ENCODE results near the gene DEAF1. TPM values are rescaled to one million over a fixed set of nuclear protein-coding genes. Genes with fewer than 3 reads are reported as not detected.
A peak's percentile ranks its signal among the peaks of the same experiment; 100 is the strongest.

DEAF1 gene
- total and polyA plus RNA-seq, 2 of the 13 experiments (the other 11 are each of a cell fraction or from before 2014, with no cell fraction given): 22.3 to 29.6 TPM

- WGBS (ENCODE audit: low lambda C conversion rate): 100% methylated on average over 1 of the region's 1 CpG
- Histone ChIP-seq H2AFZ (ENCODE audit: low read length) (no peak overlapping the region), H3K4me1 (ENCODE audit: insufficient read depth, low read length) (peaks cover 74% of the 10 kb centered on the region), H3K36me3 (replicated peaks in 1 of 2; ENCODE audit: control insufficient read depth in 1 of 2, insufficient read depth in 2 of 2, low read length in 2 of 2) (peaks cover 2 to 8% of the 10 kb centered on the region in 2 experiments; a peak in 4 of 5 replicates), H3K9me3 (ENCODE audit: low read length) (no peaks in the 10 kb centered on the region), H4K20me1 (ENCODE audit: insufficient read depth, low read length) (no peaks in the 10 kb centered on the region), H3K27me3 (ENCODE audit: control insufficient read depth in 1 of 2, insufficient read depth in 2 of 2, low read length in 2 of 2) (no peaks in the 10 kb centered on the region; a peak in 1 of 5 replicates), H3K4me2 (ENCODE audit: low read depth, low read length) (no peak overlapping the region), H3K4me3 (replicated peaks in 1 of 3; ENCODE audit: insufficient read depth in 1 of 3, low read depth in 2 of 3, low read length in 3 of 3) (no peak overlapping the region), H3K79me2 (ENCODE audit: insufficient read depth, low read length) (peaks cover 20% of the 10 kb centered on the region), H3K9ac (ENCODE audit: insufficient read depth, low read depth, low read length) (no peak overlapping the region), H3K27ac (ENCODE audit: extremely low read length, insufficient read depth, low read length) (no peak overlapping the region)
- no peak for ATAC-seq
- in situ Hi-C loops (cut with HindIII; ENCODE audit: extremely low pct_ligation_motif_present, low pct_unique_long_range_greater_than_20kb) (no loop called here), intact Hi-C loops (cut with micrococcal nuclease; ENCODE audit: unreplicated experiment) (loop anchor here (10.0 kb wide), 1 partner anchor 45 kb away; no protein-coding TSS in a partner anchor)
- CTCF ChIA-PET (ENCODE audit: low intra/inter-chr PET ratio, low total read pairs): no interaction called here
- DNase-seq (ENCODE audit: low spot score): no peak
- FAIRE-seq: no peak
- POLR2A ChIA-PET: interaction anchor here (0.6 to 6.1 kb wide), 5 partner anchors 7 to 148 kb away, joined by 3 to 191 read pairs (median 6); partner anchors contain the start of gene EPS8L2
- no TSS peak for BruUV-seq (replicated peaks)
- TF ChIP-seq PHF21A (CRISPR knock-in tag; IDR thresholded peaks at IDR 0.05) (no peak), ZNF672 (CRISPR knock-in tag; IDR thresholded peaks at IDR 0.05) (no peak), SMYD3 (CRISPR knock-in tag; IDR thresholded peaks at IDR 0.05) (no peak), SALL1 (CRISPR knock-in tag; IDR thresholded peaks at IDR 0.05) (0 out of 2 replicates have a peak, but pooled peaks have one; percentile 15), TCF7L2 (IDR thresholded peaks at IDR 0.05; ENCODE audit: low read depth, low read length) (no peak)
Measured at GRCh38 chr11:699753-700152, 4.7 kb upstream of the DEAF1 start.

GRCh38 chr11:699116-699508 is 4.1 kb upstream of the DEAF1 start:
- 89% methylated on average over 7 of the region's 7 CpGs for WGBS (ENCODE audit: low lambda C conversion rate)
- POLR2A ChIA-PET: interaction anchor here (0.6 to 6.1 kb wide), 6 partner anchors 8 to 148 kb away, joined by 3 to 191 read pairs (median 5); partner anchors contain the start of gene EPS8L2
- intact Hi-C loops (cut with micrococcal nuclease; ENCODE audit: unreplicated experiment) (no loop called here), in situ Hi-C loops (cut with HindIII; ENCODE audit: extremely low pct_ligation_motif_present, low pct_unique_long_range_greater_than_20kb) (no loop called here)
- no peaks in the 10 kb centered on the region for H4K20me1 ChIP-seq (ENCODE audit: insufficient read depth, low read length)
- no peak overlapping the region for H3K27ac ChIP-seq (ENCODE audit: extremely low read length, insufficient read depth, low read length)
- no peak overlapping the region for H2AFZ ChIP-seq (ENCODE audit: low read length)
- CTCF ChIA-PET (ENCODE audit: low intra/inter-chr PET ratio, low total read pairs): interaction anchor here (4.8 kb wide), 1 partner anchor 29 kb away, joined by 20 read pairs; no protein-coding TSS in a partner anchor
- no peak overlapping the region for H3K4me2 ChIP-seq (ENCODE audit: low read depth, low read length)
- FAIRE-seq: no peak
- DNase-seq (ENCODE audit: low spot score): no peak
- peaks cover 22% of the 10 kb centered on the region for H3K79me2 ChIP-seq (ENCODE audit: insufficient read depth, low read length)
- no peak overlapping the region for H3K9ac ChIP-seq (ENCODE audit: insufficient read depth, low read depth, low read length)
- H3K4me3 ChIP-seq (replicated peaks in 1 of 3; ENCODE audit: insufficient read depth in 1 of 3, low read depth in 2 of 3, low read length in 3 of 3): no peak overlapping the region
- peaks cover 70% of the 10 kb centered on the region for H3K4me1 ChIP-seq (ENCODE audit: insufficient read depth, low read length)
- peaks cover 2 to 8% of the 10 kb centered on the region in 2 experiments; a peak in 4 of 5 replicates for H3K36me3 ChIP-seq (replicated peaks in 1 of 2; ENCODE audit: control insufficient read depth in 1 of 2, insufficient read depth in 2 of 2, low read length in 2 of 2)
- H3K9me3 ChIP-seq (ENCODE audit: low read length): no peaks in the 10 kb centered on the region
- BruUV-seq (replicated peaks): no TSS peak
- no peak for ATAC-seq
- H3K27me3 ChIP-seq (ENCODE audit: control insufficient read depth in 1 of 2, insufficient read depth in 2 of 2, low read length in 2 of 2): no peaks in the 10 kb centered on the region; a peak in 1 of 5 replicates
- TF ChIP-seq AGO2 (optimal IDR thresholded peaks at IDR 0.05; ENCODE audit: low read depth, low read length) (peak; percentile 3), FIP1L1 (IDR thresholded peaks at IDR 0.05; ENCODE audit: borderline replicate concordance, insufficient read depth, low read depth, low read length) (no peak), RBM22 (optimal IDR thresholded peaks at IDR 0.05; ENCODE audit: low read length) (peak; percentile 4)
